ENCODE measurements around the gene SPTBN4.
"Not testable (repeated sequence)": the region's sequence is repeated elsewhere in the genome, so short reads cannot be mapped to it uniquely, and the experiment has no call there.

SPTBN4 gene

GRCh38 chr19:40466985-40467734 is at the start of gene SPTBN4:
Gene SPTBN4 (plus strand): TSS chr19:40467001. CDS start chr19:40472622, 5,621 bp downstream.
- DNase-seq (ENCODE audit: low read depth): no peak

GRCh38 chr19:40417643-40417981 is 49.2 kb upstream of the SPTBN4 start:
- no peak for DNase-seq (ENCODE audit: low read depth)

DNA sequence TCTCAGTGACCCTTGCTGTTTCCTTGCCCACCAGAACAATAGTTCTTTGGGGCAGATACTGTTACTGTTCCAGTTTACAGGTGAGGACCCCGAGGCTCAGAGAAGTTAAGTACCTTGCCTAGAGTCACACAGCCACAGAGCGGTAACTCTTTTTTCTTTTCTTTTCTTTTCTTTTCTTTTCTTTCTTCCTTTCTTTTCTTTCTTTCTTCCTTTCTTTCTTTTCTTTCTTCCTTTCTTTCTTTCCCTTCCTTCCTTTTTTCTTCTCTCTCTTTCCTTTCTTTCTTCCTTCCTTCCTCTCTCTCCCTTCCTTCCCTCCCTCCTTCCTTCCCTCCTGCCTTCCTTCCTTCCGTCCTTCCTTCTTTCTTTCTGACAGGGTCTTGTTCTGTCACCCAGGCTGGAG is 48.8 kb upstream of the SPTBN4 start:
- DNase-seq (ENCODE audit: low read depth): no peak

- DNase-seq (ENCODE audit: low read depth): no peak
Observed at GRCh38 chr19:40419066-40419612, 47.7 kb upstream of the SPTBN4 start.

- no peak for DNase-seq (ENCODE audit: low read depth)
Observed at GRCh38 chr19:40419780-40420179, 47.0 kb upstream of the SPTBN4 start.

- no peak for DNase-seq (ENCODE audit: low read depth)
Observed at GRCh38 chr19:40420451-40420765, 46.4 kb upstream of the SPTBN4 start.

DNA sequence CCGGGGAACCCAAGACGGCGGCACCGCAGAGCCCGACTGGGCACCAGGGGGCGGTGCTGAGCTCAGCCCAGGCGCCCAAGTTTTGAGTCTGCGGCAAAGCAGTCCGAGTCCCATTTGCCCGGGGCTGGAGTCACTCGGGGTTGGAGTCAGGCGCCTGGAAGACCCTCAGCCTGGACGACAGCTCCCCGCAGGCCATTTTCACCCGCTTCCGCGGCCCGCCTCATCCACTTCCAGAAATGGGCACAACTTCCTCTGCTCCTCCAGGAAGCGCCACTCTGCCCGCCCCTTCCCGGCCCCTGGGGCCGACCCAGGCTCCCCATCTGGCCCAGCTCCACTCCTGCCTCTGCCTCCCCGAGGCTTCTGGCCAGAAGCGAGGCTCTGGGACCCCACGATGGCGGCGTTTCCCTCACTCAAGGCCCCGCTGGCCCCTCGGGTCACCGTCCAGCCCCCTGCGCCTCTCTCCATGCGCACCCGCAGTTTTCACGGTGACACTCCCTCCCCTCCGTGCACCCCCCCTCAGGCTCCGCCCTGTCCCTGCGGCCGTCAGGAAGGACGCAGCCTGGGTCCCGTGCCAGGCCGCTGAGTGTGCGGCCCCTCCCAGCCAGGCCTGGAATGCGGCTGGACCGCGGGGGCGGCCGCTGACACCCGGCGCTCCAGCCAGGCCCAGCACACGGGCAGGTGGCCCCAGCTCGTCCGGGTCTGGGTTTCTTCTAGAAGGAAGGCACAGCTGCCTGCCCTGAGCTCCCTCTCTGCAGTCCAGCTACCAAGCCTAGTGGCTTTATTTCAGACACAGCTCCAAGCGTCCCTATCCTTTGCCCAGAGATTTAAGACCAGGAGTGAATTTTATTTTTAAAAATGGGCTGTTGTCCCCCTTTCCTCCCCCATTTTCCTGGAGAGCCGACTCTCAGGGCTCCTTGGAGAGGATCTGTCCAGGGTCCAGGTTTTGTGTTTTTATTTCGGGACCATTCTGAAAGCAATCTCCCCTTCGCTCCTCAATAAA is 45.7 kb upstream of the SPTBN4 start:
- DNase-seq (ENCODE audit: low read depth): peak; percentile 93

GRCh38 chr19:40421993-40422747 is 44.6 kb upstream of the SPTBN4 start:
- DNase-seq (ENCODE audit: low read depth): no peak

DNA sequence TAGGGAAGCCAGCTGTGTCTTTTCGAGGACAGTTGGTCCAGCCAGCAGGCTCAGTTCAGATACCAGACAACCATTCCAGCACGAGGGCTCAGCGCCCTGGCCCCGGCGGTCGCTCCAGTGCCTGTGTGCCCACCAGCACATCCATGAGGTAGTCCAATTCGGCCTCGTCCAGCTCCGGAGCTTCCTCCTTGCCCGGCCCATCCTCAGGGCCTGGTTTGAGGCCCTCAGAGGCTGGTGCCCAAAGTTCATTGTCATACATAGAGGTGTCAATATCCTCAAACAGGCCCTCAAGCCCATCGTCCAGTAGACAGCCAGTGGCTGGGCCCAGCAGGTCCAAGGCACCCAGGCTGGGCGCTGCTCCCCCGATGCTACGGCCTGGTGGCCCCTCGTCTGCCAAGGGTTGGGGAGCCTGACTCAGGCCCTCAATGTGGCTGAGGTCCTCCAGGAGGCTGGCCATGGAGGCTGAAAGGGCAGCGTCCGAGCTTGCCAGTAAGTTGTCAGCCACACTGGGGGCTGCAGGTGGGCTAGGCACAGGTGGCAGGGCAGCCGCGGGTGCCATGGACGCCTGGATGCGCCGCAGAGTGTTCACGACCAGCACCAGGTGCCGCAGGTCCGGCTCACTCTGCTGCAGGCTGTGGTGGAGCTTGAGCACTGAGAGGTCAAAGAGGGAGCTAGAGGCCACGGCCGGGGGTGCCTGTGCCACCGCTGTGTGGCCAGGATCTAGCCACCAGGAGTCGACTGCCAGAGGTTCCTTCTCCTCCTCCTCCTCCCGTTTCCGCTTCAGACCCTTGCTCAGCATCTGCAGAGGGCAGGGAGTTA is 43.8 kb upstream of the SPTBN4 start:
- no peak for DNase-seq (ENCODE audit: low read depth)

DNA sequence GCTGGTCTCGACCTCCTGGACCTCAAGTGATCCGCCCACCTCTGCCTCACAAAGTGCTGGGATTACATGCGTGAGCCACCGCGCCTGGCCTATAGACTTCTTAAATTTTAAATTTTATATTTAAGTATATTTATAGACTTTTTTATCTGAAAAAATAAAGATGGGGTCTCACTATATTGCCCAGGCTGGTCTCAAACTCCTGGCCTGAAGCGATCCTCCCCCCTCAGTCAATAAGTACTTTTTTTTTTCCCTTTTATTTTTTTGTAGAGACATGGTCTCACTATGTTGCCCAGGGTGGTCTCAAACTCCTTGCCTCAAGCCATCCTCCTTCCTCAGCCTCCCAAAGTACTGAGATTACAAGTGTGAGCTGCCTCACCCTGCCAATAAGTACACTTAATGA is 42.9 kb upstream of the SPTBN4 start:
- no peak for DNase-seq (ENCODE audit: low read depth)

GRCh38 chr19:40424637-40425449 is 42.0 kb upstream of the SPTBN4 start:
- peak; percentile 46 for DNase-seq (ENCODE audit: low read depth)

GRCh38 chr19:40425450-40426287 is 41.1 kb upstream of the SPTBN4 start, which contains the start of gene SERTAD1:
Gene SERTAD1 (minus strand): TSS chr19:40425992. CDS start chr19:40423546, 2,446 bp downstream.
- peak; percentile 99 for DNase-seq (ENCODE audit: low read depth)

- DNase-seq (ENCODE audit: low read depth): not testable (repeated sequence)
Observed at GRCh38 chr19:40428197-40428596, 38.6 kb upstream of the SPTBN4 start.

DNA sequence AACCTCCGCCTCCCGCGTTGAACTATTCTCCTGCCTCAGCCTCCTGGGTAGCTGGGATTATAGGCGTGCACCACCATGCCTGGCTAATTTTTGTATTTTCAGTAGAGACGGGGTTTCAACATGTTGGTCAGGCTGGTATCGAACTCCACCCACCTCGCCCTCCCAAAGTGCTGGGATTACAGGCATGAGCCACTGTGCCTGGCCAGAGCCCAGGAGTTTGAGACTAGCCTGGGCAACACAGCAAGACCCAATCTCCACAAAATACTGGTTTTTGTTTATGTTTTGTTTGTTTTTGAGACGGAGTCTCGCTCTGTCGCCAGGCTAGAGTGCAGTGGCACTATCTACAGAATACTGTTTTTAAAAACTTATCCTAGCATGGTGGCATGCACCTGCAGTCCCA is 36.6 kb upstream of the SPTBN4 start:
- DNase-seq (ENCODE audit: low read depth): not testable (repeated sequence)

DNA sequence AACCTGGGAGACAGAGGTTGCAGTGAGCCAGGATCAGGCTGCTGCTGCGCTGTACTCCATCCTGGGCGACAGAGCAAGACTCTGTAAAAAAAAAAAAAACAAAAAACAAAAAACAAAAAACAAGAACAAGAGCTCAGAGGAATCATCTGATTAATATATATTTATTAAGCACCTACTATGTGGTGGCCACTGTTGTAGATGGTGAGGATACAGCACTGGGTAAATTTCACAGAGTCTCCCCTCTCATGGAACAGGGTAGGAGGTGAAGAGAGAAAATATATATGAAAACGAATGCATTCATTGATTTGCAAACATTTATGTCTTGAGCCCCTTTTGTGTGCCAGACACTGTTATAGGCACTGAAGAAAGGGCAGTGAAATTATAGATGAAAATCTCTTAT is 35.1 kb upstream of the SPTBN4 start:
- DNase-seq (ENCODE audit: low read depth): no peak

GRCh38 chr19:40432760-40433159 is 34.0 kb upstream of the SPTBN4 start:
- DNase-seq (ENCODE audit: low read depth): not testable (repeated sequence)

GRCh38 chr19:40433391-40434216 is 33.2 kb upstream of the SPTBN4 start:
- DNase-seq (ENCODE audit: low read depth): peak; percentile 95

- DNase-seq (ENCODE audit: low read depth): no peak
Observed at GRCh38 chr19:40438284-40438683, 28.5 kb upstream of the SPTBN4 start.
